NOMO-1 (cell line): ENCODE measurements around the gene ADPRHL1.
A peak's percentile ranks its signal among the peaks of the same experiment; 100 is the strongest.

ENCODE experiments used
- DNase-seq, 2 experiments: peaks; one replicate each; lab custom pipeline; 2025; ENCODE audit not compliant: unreplicated experiment in 2 of 2; lab: John Stamatoyannopoulos, UW

The ADPRHL1 gene

GRCh38 chr13:113452942-113453901, at the start of gene ADPRHL1:
ADPRHL1 (minus strand) TSS chr13:113453488; CDS start chr13:113453437, 51 bp downstream.
- DNase-seq = no peak

GRCh38 chr13:113502686-113503085, 49.4 kb upstream of the ADPRHL1 start:
- DNase-seq = no peak

GRCh38 chr13:113500530-113501265, 47.4 kb upstream of the ADPRHL1 start:
- no peak for DNase-seq

GRCh38 chr13:113499936-113500335, 46.6 kb upstream of the ADPRHL1 start:
- no peak for DNase-seq

- no peak for DNase-seq
Measured at GRCh38 chr13:113498905-113499304, 45.6 kb upstream of the ADPRHL1 start.

GRCh38 chr13:113497217-113497616, 43.9 kb upstream of the ADPRHL1 start:
- no peak for DNase-seq

- DNase-seq = no peak
Measured at GRCh38 chr13:113495494-113496210, 42.4 kb upstream of the ADPRHL1 start.

- peak; percentile 66 to 93 for DNase-seq
Measured at GRCh38 chr13:113493315-113493951, 40.1 kb upstream of the ADPRHL1 start.

GRCh38 chr13:113491982-113492381, 38.7 kb upstream of the ADPRHL1 start:
- no peak for DNase-seq

GRCh38 chr13:113491418-113491883, 38.2 kb upstream of the ADPRHL1 start:
- DNase-seq = peak in 1 of 2 experiments; percentile 28

- peak; percentile 91 to 96 for DNase-seq
Measured at GRCh38 chr13:113490496-113491417, 37.5 kb upstream of the ADPRHL1 start, which contains the start of gene DCUN1D2. DCUN1D2 (minus strand) TSS chr13:113490711; CDS start chr13:113490669, 42 bp downstream.

- DNase-seq = peak; percentile 17 to 22
Measured at GRCh38 chr13:113489549-113490495, 36.5 kb upstream of the ADPRHL1 start.

GRCh38 chr13:113489171-113489548, 35.9 kb upstream of the ADPRHL1 start:
- DNase-seq = no peak

- DNase-seq = peak in 1 of 2 experiments; percentile 31
Measured at GRCh38 chr13:113488283-113488682, 35.0 kb upstream of the ADPRHL1 start.

GRCh38 chr13:113486698-113487097, 33.4 kb upstream of the ADPRHL1 start:
- no peak for DNase-seq

GRCh38 chr13:113485545-113485944, 32.3 kb upstream of the ADPRHL1 start:
- DNase-seq = no peak

GRCh38 chr13:113483504-113484293, 30.4 kb upstream of the ADPRHL1 start:
- DNase-seq = no peak
